Heart left ventricle (tissue), 13 donors: ENCODE results near the gene MAPK8IP3.

Experiments used
- POLR2A ChIP-seq, 2 donors: fragments of 450-650 bp; IDR thresholded peaks; one replicate each; pipeline ENCODE4 v1.6.1; 2017; ENCODE audit warnings: antibody characterized with exemption in 2 of 2, mild to moderate bottlenecking in 2 of 2, moderate library complexity in 2 of 2
- TF ChIP-seq, protein P1 (sequence below), 12 donors: fragments of 200-600 bp; sonication (generic) in 4 of 12; IDR thresholded peaks; one replicate each; pipeline versions ENCODE4 v1.5.0 to v1.8.0; 2018 to 2022; ENCODE audit warnings: antibody characterized with exemption in 12 of 12, mild to moderate bottlenecking in 5 of 12
- donor health status: ischemic (EF 13 %, LVEDD 7.1; RV severe dilation, severe dysfunction).
- donor health status: DM: no; HTN: yes; CAD: no.
- donor health status: DM: no; HTN: no; CAD: no.
- donor health status: ischemic (EF 25% LVEDD 6.9; RV normal size, moderate dysfunction).
- donor health status: ischemic (EF 25% LVEDD 5.7; RV mildly dilated, moderate dysfunction).
- donor health status: ischemic (EF 35%, LVEDD 5.7; RV mildly dilated, moderate dysfunction).
- donor health status: nonischemic (EF 11% LVEDD 7.7; RV severe dilation, severe dysfunction).
- donor health status: DM: yes; HTN: yes; CAD: no.
- donor health status: PGD.
- donor health status: ischemic (EF 29% LVEDD 5.4; RV normal size, mild dysfunction).
- donor health status: nonischemic (EF 23%, LVEDD 6.1; RV moderate dilation, normal function).

DNA sequence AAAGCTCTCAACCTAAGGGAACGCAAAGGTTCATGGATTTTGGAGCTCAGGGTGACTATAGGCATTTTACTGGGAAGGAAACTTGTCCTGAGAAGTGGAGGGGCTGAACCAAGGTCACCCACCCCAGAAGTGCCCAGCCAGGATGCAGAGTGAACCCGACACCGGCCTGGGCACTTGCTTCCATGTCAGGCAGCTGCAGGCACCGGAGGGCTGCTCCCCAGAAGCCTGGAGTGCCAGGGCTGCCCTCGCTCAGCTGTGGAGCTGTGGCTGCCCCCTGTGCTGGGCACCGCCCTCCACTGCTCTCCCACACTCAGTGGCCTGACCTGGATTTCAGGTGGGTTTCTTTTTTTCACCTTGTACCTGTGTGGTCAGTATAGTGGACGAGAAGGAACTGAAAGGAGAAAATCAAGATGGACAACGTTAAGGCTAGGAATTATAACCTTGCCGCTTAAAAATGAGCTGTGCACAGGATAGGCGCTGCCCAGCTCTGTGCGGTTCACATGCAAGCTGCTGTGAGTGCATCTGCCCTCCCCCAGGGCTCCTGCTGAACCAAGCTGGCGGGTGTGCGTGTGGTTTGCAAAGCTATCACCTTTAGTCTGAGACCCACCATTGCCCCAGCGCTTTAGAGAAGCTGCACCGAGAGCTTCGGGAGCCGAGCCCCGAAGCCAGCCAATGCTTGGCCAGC lies 2.2 kb downstream of the MAPK8IP3 start:
- TF ChIP-seq, protein P1, sequence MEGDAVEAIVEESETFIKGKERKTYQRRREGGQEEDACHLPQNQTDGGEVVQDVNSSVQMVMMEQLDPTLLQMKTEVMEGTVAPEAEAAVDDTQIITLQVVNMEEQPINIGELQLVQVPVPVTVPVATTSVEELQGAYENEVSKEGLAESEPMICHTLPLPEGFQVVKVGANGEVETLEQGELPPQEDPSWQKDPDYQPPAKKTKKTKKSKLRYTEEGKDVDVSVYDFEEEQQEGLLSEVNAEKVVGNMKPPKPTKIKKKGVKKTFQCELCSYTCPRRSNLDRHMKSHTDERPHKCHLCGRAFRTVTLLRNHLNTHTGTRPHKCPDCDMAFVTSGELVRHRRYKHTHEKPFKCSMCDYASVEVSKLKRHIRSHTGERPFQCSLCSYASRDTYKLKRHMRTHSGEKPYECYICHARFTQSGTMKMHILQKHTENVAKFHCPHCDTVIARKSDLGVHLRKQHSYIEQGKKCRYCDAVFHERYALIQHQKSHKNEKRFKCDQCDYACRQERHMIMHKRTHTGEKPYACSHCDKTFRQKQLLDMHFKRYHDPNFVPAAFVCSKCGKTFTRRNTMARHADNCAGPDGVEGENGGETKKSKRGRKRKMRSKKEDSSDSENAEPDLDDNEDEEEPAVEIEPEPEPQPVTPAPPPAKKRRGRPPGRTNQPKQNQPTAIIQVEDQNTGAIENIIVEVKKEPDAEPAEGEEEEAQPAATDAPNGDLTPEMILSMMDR (IDR thresholded peaks at IDR 0.05), result no peak
- no peak for TF ChIP-seq POLR2A (IDR thresholded peaks at IDR 0.05)
